ENCODE results near the gene UEVLD.

Gene UEVLD

DNA sequence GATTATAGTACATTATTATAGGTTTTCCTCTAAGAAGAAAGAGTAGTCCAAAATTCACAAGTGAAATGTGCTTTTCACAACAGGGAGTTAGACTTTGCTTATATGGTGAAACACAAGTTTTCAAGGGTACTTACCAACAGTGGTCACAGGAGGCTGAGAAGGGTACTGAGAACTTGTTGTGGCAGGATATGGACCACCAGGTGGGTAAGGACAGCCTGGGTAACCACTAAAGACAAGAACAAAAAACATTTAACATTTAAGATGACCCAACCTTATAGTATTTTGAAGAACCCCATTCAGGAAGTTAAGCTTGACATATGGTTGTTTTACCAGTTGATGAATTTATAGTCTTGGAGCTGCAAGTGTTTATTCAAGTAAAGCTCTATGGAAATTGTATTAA is 86.2 kb downstream of the UEVLD start:
- Histone ChIP-seq H3K4me3 (ENCODE audit: low read length in 2 of 2) (no peak overlapping the region), H3K36me3 (ENCODE audit: control insufficient read depth in 2 of 2, insufficient read depth in 2 of 2, low read length in 2 of 2) (peaks cover 42 to 49% of the 10 kb centered on the region in 2 donors), H3K27ac (ENCODE audit: low read depth in 2 of 2, low read length in 2 of 2) (no peak overlapping the region), H3K27me3 (ENCODE audit: control insufficient read depth in 2 of 2, insufficient read depth in 2 of 2, low read length in 2 of 2) (no peaks in the 10 kb centered on the region), H3K4me1 (ENCODE audit: control insufficient read depth in 2 of 2, insufficient read depth in 2 of 2, low read length in 2 of 2) (no peaks in the 10 kb centered on the region), H3K9ac (ENCODE audit: low read depth in 1 of 2, low read length in 2 of 2) (no peak overlapping the region), H3K9me3 (ENCODE audit: control insufficient read depth in 2 of 2, low read length in 2 of 2) (no peaks in the 10 kb centered on the region)

GRCh38 chr11:18501629-18502028 is 86.9 kb downstream of the UEVLD start:
- H3K36me3 ChIP-seq (ENCODE audit: control insufficient read depth in 2 of 2, insufficient read depth in 2 of 2, low read length in 2 of 2) = peaks cover 40 to 47% of the 10 kb centered on the region in 2 donors
- no peak overlapping the region for H3K27ac ChIP-seq (ENCODE audit: low read depth in 2 of 2, low read length in 2 of 2)
- no peak overlapping the region for H3K4me3 ChIP-seq (ENCODE audit: low read length in 2 of 2)
- no peaks in the 10 kb centered on the region for H3K4me1 ChIP-seq (ENCODE audit: control insufficient read depth in 2 of 2, insufficient read depth in 2 of 2, low read length in 2 of 2)
- no peak overlapping the region for H3K9ac ChIP-seq (ENCODE audit: low read depth in 1 of 2, low read length in 2 of 2)
- no peaks in the 10 kb centered on the region for H3K9me3 ChIP-seq (ENCODE audit: control insufficient read depth in 2 of 2, low read length in 2 of 2)
- H3K27me3 ChIP-seq (ENCODE audit: control insufficient read depth in 2 of 2, insufficient read depth in 2 of 2, low read length in 2 of 2) = no peaks in the 10 kb centered on the region

DNA sequence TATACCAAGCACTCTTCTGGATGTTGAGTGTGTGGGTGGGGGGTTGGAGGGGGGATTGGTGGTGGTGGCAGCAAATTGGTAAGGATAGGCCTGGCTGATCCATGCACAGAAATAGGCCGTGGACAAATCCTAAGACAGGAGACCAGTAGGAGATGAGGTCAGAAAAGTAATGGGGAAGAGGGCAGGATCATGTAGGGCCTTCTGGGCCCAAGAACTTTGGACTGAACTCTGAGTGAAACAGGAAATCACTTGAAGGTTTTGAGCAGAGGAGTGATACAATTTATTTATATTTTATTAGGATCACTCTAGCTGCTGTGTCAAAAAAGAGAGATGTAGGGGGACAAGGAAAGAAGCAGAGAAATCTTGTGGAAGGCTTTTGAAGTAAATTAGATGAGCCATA is 90.5 kb downstream of the UEVLD start:
- H3K9me3 ChIP-seq (ENCODE audit: control insufficient read depth in 2 of 2, low read length in 2 of 2) = no peaks in the 10 kb centered on the region
- no peaks in the 10 kb centered on the region for H3K4me1 ChIP-seq (ENCODE audit: control insufficient read depth in 2 of 2, insufficient read depth in 2 of 2, low read length in 2 of 2)
- H3K9ac ChIP-seq (ENCODE audit: low read depth in 1 of 2, low read length in 2 of 2) = no peak overlapping the region
- H3K27ac ChIP-seq (ENCODE audit: low read depth in 2 of 2, low read length in 2 of 2) = no peak overlapping the region
- H3K4me3 ChIP-seq (ENCODE audit: low read length in 2 of 2) = no peak overlapping the region
- H3K27me3 ChIP-seq (ENCODE audit: control insufficient read depth in 2 of 2, insufficient read depth in 2 of 2, low read length in 2 of 2) = no peaks in the 10 kb centered on the region
- H3K36me3 ChIP-seq (ENCODE audit: control insufficient read depth in 2 of 2, insufficient read depth in 2 of 2, low read length in 2 of 2) = peaks cover 37 to 43% of the 10 kb centered on the region in 2 donors

DNA sequence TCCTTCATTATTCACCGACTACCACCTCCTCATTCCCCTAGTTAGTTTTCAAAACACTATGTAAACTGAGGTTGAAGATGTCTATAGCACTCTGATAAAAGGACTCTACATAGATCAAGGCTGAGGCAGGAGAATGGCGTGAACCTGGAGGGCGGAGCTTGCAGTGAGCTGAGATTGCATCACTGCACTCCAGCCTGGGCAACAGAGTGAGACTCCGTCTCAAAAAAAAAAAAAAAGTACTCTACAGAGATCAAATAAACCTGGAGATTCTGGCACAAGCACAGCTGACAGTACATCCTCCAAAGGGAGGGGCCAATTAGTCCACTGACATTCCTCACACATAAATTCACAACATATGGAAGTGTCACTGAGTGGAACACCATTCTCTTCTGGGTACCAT is 92.8 kb downstream of the UEVLD start:
- Histone ChIP-seq H3K4me3 (ENCODE audit: low read length in 2 of 2) (no peak overlapping the region), H3K9ac (ENCODE audit: low read depth in 1 of 2, low read length in 2 of 2) (no peak overlapping the region), H3K27ac (ENCODE audit: low read depth in 2 of 2, low read length in 2 of 2) (no peak overlapping the region)

GRCh38 chr11:18495271-18495670 is 93.3 kb downstream of the UEVLD start:
- no peaks in the 10 kb centered on the region for H3K9me3 ChIP-seq (ENCODE audit: control insufficient read depth in 2 of 2, low read length in 2 of 2)
- H3K27me3 ChIP-seq (ENCODE audit: control insufficient read depth in 2 of 2, insufficient read depth in 2 of 2, low read length in 2 of 2) = no peaks in the 10 kb centered on the region
- H3K4me1 ChIP-seq (ENCODE audit: control insufficient read depth in 2 of 2, insufficient read depth in 2 of 2, low read length in 2 of 2) = no peaks in the 10 kb centered on the region
- H3K36me3 ChIP-seq (ENCODE audit: control insufficient read depth in 2 of 2, insufficient read depth in 2 of 2, low read length in 2 of 2) = peaks cover 29 to 30% of the 10 kb centered on the region in 2 donors
- no peak overlapping the region for H3K4me3 ChIP-seq (ENCODE audit: low read length in 2 of 2)
- no peak overlapping the region for H3K9ac ChIP-seq (ENCODE audit: low read depth in 1 of 2, low read length in 2 of 2)
- H3K27ac ChIP-seq (ENCODE audit: low read depth in 2 of 2, low read length in 2 of 2) = no peak overlapping the region

More for the DNA sequence above, 92.8 kb downstream of the UEVLD start:
- Histone ChIP-seq H3K9me3 (ENCODE audit: control insufficient read depth in 2 of 2, low read length in 2 of 2) (no peaks in the 10 kb centered on the region), H3K27me3 (ENCODE audit: control insufficient read depth in 2 of 2, insufficient read depth in 2 of 2, low read length in 2 of 2) (no peaks in the 10 kb centered on the region), H3K4me1 (ENCODE audit: control insufficient read depth in 2 of 2, insufficient read depth in 2 of 2, low read length in 2 of 2) (no peaks in the 10 kb centered on the region), H3K36me3 (ENCODE audit: control insufficient read depth in 2 of 2, insufficient read depth in 2 of 2, low read length in 2 of 2) (peaks cover 25 to 29% of the 10 kb centered on the region in 2 donors)

DNA sequence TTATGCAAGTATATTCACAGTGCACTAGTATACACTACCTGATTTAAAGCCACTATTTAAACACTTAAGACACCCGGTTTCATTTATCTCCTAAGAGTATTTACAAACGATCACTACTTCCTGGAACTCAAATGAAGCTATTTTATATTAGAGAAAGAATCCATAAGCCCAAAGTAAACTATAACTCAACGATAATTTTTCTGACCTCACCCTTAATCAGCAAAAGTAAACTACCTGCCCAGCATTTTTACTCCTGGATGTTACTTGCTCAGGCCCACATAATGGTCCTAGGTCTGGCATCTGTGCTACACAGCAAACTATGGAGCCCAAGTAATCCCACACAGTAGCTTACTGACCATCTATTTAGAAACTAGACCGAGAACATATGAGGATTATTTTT is 95.2 kb downstream of the UEVLD start:
- Histone ChIP-seq H3K9ac (ENCODE audit: low read depth in 1 of 2, low read length in 2 of 2) (no peak overlapping the region), H3K9me3 (ENCODE audit: control insufficient read depth in 2 of 2, low read length in 2 of 2) (no peaks in the 10 kb centered on the region), H3K27me3 (ENCODE audit: control insufficient read depth in 2 of 2, insufficient read depth in 2 of 2, low read length in 2 of 2) (no peaks in the 10 kb centered on the region), H3K4me1 (ENCODE audit: control insufficient read depth in 2 of 2, insufficient read depth in 2 of 2, low read length in 2 of 2) (no peaks in the 10 kb centered on the region), H3K36me3 (ENCODE audit: control insufficient read depth in 2 of 2, insufficient read depth in 2 of 2, low read length in 2 of 2) (peaks cover 25 to 33% of the 10 kb centered on the region in 2 donors), H3K4me3 (ENCODE audit: low read length in 2 of 2) (no peak overlapping the region), H3K27ac (ENCODE audit: low read depth in 2 of 2, low read length in 2 of 2) (no peak overlapping the region)

DNA sequence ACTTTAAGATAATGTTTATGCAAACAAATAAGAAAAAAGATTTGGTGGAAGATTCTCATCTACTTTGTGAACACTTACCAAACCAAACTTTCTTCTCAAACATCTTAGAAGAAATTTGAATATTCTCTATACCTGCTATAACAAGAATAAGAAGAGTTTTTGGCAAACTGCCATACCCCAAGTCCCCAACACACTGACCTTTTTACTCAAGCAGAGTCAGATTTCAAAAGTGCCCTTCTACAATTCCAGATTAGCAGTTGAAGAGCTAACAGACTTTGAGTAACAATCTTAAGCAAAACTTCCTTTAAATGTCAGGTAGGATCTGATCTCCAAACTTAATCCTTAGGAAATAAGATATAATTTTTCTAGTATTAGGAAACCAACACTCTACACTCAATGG is 95.6 kb downstream of the UEVLD start:
- peaks cover 22 to 33% of the 10 kb centered on the region in 2 donors for H3K36me3 ChIP-seq (ENCODE audit: control insufficient read depth in 2 of 2, insufficient read depth in 2 of 2, low read length in 2 of 2)
- no peak overlapping the region for H3K27ac ChIP-seq (ENCODE audit: low read depth in 2 of 2, low read length in 2 of 2)
- H3K4me1 ChIP-seq (ENCODE audit: control insufficient read depth in 2 of 2, insufficient read depth in 2 of 2, low read length in 2 of 2) = no peaks in the 10 kb centered on the region
- H3K9ac ChIP-seq (ENCODE audit: low read depth in 1 of 2, low read length in 2 of 2) = no peak overlapping the region
- H3K27me3 ChIP-seq (ENCODE audit: control insufficient read depth in 2 of 2, insufficient read depth in 2 of 2, low read length in 2 of 2) = no peaks in the 10 kb centered on the region
- no peak overlapping the region for H3K4me3 ChIP-seq (ENCODE audit: low read length in 2 of 2)
- H3K9me3 ChIP-seq (ENCODE audit: control insufficient read depth in 2 of 2, low read length in 2 of 2) = no peaks in the 10 kb centered on the region

GRCh38 chr11:18491924-18492323 is 96.6 kb downstream of the UEVLD start:
- H3K9me3 ChIP-seq (ENCODE audit: control insufficient read depth in 2 of 2, low read length in 2 of 2) = no peaks in the 10 kb centered on the region
- no peaks in the 10 kb centered on the region for H3K4me1 ChIP-seq (ENCODE audit: control insufficient read depth in 2 of 2, insufficient read depth in 2 of 2, low read length in 2 of 2)
- H3K27ac ChIP-seq (ENCODE audit: low read depth in 2 of 2, low read length in 2 of 2) = no peak overlapping the region
- no peak overlapping the region for H3K9ac ChIP-seq (ENCODE audit: low read depth in 1 of 2, low read length in 2 of 2)
- H3K27me3 ChIP-seq (ENCODE audit: control insufficient read depth in 2 of 2, insufficient read depth in 2 of 2, low read length in 2 of 2) = no peaks in the 10 kb centered on the region
- peaks cover 18 to 29% of the 10 kb centered on the region in 2 donors for H3K36me3 ChIP-seq (ENCODE audit: control insufficient read depth in 2 of 2, insufficient read depth in 2 of 2, low read length in 2 of 2)
- no peak overlapping the region for H3K4me3 ChIP-seq (ENCODE audit: low read length in 2 of 2)

DNA sequence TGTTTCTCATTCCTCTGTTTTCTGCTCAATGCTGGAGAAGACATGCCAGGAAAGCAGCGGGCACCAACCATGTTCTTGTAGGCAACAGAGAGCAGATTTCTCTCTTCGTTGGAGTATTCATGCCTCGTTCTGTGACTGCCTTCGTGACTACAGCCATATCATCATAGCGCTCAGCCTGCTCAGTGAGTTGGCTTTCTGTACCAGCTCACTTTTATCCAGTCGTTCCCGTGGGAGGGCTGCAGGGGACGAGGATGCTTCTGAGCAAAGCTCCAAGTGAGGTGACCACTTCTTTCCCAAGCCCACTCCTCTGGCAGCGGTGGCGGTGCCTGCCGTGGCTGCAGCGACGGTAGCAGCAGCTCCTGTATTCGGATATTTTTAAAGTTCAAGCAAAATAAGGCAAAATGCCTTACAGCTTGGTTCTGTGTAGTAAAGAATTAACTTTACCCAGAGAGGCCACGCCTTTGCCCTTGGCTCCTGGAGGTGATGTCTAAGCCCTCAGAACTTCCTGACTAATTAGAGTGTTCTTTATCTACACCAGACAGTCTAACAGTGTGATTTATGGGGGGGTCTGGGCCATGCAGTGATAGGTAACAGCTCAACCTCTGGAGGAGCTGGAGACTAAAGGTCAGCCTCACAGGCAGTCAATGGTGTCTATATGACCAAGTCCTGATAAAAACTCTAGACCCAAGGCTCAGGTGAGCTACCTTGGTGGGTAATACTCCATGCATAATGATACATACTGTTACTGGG is 97.6 kb downstream of the UEVLD start:
- no peaks in the 10 kb centered on the region for H3K27me3 ChIP-seq (ENCODE audit: control insufficient read depth in 2 of 2, insufficient read depth in 2 of 2, low read length in 2 of 2)
- H3K36me3 ChIP-seq (ENCODE audit: control insufficient read depth in 2 of 2, insufficient read depth in 2 of 2, low read length in 2 of 2) = peaks cover 21 to 25% of the 10 kb centered on the region in 2 donors
- no peak overlapping the region for H3K27ac ChIP-seq (ENCODE audit: low read depth in 2 of 2, low read length in 2 of 2)
- H3K9ac ChIP-seq (ENCODE audit: low read depth in 1 of 2, low read length in 2 of 2) = no peak overlapping the region
- H3K9me3 ChIP-seq (ENCODE audit: control insufficient read depth in 2 of 2, low read length in 2 of 2) = no peaks in the 10 kb centered on the region
- no peaks in the 10 kb centered on the region for H3K4me1 ChIP-seq (ENCODE audit: control insufficient read depth in 2 of 2, insufficient read depth in 2 of 2, low read length in 2 of 2)
- H3K4me3 ChIP-seq (ENCODE audit: low read length in 2 of 2) = no peak overlapping the region

DNA sequence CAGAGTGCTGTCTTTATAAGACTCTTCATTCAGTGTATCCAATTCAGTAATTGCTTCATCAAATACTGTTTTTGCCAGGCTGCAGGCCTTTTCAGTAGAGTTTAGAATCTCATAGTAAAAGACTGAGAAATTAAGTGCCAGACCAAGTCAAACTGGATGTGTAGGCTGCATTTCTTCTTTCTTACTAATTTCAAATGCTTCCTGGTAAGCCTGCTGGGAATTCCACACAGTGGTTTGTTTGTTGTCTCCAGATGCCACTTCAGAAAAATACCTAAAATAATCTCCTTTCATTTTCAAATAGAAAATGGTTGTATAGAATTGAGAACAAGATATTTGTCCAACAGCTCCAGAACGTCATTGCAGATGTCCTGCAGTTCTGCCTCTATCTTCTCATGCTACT is 98.2 kb downstream of the UEVLD start:
- Histone ChIP-seq H3K4me3 (ENCODE audit: low read length in 2 of 2) (no peak overlapping the region), H3K4me1 (ENCODE audit: control insufficient read depth in 2 of 2, insufficient read depth in 2 of 2, low read length in 2 of 2) (no peaks in the 10 kb centered on the region), H3K9me3 (ENCODE audit: control insufficient read depth in 2 of 2, low read length in 2 of 2) (no peaks in the 10 kb centered on the region), H3K36me3 (ENCODE audit: control insufficient read depth in 2 of 2, insufficient read depth in 2 of 2, low read length in 2 of 2) (peaks cover 23 to 28% of the 10 kb centered on the region in 2 donors), H3K27me3 (ENCODE audit: control insufficient read depth in 2 of 2, insufficient read depth in 2 of 2, low read length in 2 of 2) (no peaks in the 10 kb centered on the region), H3K27ac (ENCODE audit: low read depth in 2 of 2, low read length in 2 of 2) (no peak overlapping the region), H3K9ac (ENCODE audit: low read depth in 1 of 2, low read length in 2 of 2) (no peak overlapping the region)
